AG10803 (cell line): ENCODE data around the gene MYCBPAP.

Experiments used
- DNase-seq: peaks from one replicate; pipeline ENCODE4 v3.0.0; 2010; ENCODE audit warnings: low read depth
- H3K4me3 ChIP-seq: 2 replicates; pipeline ENCODE4 v1.5.1; 2011; ENCODE audit warnings: mild to moderate bottlenecking, low read length, control low read depth
- CTCF ChIP-seq: conservative IDR thresholded peaks from 2 replicates; pipeline ENCODE4 v1.5.1; 2011; ENCODE audit warnings: mild to moderate bottlenecking, low read length, control low read depth, inconsistent platforms

The MYCBPAP gene

DNA sequence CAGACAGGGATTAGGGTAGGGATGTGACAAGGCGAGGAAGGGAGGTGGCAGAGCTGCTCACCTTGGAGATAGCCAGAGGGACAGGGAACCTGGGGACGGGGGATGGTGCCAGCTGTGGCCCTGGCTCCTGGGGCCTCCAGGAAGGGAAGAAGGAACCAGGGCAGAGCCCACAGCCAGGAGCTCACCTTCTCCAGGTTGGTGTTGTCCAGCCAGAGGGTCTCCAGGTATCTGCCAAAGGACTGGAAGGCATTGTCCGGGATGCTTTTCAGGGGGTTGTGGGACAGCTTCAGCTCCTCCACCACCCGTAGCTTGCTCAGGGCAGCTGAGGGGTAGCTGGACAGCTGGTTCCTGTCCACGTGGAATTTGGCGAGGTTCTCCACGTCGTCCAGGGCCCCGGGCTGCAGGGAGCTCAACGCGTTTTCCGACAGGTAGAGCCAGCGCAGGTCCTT, 40.4 kb upstream of the MYCBPAP start:
- no peak for DNase-seq
- no peak for TF ChIP-seq CTCF
- no peak overlapping the region for H3K4me3 ChIP-seq

DNA sequence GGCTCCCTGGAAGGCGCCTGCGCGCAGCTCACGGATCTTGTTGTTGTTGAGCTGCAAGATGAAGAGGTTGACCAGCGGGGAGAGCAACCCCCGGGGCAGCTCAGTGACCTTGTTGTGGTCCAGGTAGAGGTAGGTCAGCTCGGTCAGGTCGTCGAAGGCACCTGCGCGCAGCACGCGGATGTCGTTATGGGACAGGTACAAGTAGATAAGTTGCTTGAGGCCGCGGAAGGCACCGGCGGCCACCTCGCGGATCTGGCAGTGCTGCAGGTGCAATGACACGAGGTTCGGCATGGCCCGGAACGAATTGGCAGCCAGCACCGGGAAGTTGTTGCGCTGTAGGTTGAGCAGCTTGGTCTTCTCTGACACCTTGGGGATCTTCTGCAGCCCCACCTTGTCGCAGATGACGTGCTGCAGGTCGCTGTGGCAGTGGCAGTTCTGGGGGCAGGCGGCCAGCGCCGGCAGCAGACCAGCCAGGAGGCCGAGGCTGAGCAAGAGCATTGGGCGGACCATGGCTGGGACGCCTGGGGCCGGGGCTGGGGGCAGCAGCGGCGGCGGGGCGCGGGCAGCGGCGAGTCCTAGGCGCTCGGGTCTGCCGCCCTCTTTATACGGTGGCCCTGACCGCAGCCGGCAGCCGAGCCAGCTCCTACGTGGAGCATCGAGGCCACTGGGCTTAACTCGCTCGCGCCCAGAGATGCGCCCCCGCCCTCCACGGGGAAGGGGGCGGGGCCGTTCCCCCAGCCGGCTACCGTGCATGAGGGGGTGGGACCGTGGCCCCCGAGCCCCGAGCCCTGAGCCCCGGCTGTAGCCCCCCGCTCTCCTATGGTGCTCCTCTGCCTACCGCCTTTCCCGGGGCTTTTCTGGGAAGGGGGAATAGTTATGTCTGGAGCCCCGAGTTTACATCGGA, 39.7 kb upstream of the MYCBPAP start, which contains the start of gene CHAD:
Gene CHAD (minus strand): TSS at position 577 of the 904 bp plus-strand sequence. CDS start 67 bp downstream, at position 510.
- no peak for TF ChIP-seq CTCF
- DNase-seq = no peak
- peak within 1 kb of the TSS; percentile 17 for H3K4me3 ChIP-seq

DNA sequence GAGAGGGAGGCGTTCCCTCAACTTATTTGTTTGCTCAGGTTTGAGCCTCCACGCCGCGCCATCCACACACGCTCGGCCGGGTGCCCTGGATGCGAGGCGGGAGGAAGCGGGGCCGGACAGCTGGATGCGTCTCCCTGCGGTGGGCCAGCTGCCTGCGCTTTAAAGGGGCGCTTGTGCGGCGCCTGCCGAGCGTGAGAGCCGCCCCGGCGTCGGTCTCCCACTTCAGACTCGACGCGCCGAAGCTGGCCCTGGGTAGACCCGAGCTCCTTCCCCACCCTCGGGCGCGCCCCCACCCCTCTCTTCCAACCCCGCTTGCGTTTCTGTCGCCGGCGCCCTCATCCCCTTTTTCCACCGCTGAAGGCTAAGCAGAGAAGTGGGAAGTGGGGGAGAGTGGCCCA, 39.0 kb upstream of the MYCBPAP start:
- no peak for DNase-seq
- TF ChIP-seq CTCF = no peak
- peak overlapping the region; percentile 17 for H3K4me3 ChIP-seq

DNA sequence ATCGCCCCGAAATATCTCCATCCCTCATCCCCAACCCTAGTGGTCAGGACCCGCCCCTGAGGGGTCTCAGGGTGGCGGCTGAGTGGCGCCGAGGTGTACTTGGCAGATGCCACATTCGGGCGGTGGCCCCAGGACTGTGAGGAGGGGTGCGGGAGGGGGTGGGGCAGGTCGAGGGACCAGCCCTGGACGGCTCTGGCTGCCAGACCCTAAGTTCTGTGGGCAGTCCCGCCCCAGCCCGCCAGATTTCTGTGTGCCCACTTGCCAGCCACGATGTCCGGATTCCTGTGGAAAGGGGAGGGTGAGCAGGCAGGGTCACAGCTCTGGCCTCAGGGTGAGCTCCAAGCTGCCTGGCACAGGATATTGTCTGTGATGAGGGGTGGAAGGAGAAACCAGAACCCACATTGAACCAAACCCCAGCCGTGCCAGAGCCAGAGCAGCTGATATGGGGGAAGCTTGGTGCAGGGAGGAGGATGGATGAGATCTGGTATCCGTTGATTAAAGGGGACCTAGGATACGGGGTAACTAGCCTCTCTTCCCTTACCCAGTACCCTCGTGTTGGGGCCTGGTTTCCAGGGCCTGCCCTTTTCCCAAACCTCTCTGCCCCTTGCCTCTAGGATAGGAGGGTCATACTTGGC, 38.5 kb upstream of the MYCBPAP start:
- no peak overlapping the region for H3K4me3 ChIP-seq
- no peak for TF ChIP-seq CTCF

DNA sequence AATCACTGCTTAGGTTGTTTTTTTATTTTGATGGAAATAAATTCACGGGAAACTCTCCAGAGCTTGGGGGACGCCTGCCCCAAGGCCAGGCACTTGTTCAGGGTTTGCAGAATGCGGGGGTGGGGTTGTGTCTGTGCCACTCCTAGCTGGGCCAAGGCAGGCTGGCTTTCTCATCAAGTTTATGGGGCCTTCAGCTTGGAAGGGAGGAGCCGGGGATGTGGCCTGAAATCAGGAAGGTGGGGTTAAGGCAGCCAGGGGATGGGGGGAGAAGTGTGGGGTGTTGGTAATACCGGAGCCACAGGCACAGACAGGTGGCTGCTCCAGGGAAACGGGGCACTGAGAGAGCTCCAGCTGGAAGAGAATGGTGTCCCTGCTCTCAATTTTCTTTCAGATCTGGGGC, 37.8 kb upstream of the MYCBPAP start:
- no peak overlapping the region for H3K4me3 ChIP-seq
- TF ChIP-seq CTCF = no peak
- DNase-seq = no peak

More for the DNA sequence above, 38.5 kb upstream of the MYCBPAP start:
- no peak for DNase-seq

DNA sequence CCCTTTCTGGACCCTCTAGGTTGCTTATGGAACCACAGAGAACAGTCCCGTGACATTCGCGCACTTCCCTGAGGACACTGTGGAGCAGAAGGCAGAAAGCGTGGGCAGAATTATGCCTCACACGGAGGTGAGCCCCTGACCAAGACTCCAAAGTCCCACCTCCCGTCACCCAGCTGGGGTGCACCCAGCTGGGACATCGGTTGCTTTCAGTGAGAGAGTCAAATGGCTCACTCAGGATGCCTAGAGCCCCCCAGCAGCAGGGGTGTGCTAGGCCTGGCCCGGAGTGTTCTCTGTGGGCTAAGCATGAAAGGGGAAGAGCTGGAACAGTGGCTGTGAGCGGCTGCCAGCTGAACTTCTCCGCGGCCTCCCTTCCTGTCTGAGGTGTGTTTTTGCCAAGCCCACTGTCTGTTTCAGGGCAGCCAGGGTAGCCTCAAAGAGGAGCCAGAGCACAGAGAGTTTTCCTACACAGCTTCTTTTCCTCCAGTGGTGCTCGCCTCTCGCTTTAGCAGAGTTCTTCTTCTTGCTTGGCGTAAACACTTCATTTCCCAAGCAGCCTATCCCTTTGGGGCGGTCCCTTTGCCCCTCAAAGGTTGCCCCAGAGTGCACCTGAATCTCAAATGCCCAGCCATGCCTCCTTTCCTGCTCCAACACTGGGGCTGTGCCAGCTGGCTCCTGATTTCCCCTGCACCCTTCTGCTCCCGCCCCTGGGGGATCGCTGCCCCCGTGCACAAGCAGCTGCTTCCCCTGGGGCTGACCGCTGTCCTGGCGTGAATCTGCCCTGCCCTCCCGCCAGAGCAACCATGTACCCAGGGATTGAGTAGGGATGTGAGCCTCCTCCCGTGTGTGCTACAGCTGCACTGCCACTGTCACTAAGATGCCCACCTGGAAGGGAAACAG, 37.0 kb upstream of the MYCBPAP start:
- no peak for DNase-seq
- no peak overlapping the region for H3K4me3 ChIP-seq
- TF ChIP-seq CTCF = no peak
